Measurements from ENCODE around the gene KIAA1191. TPM values are rescaled to one million over a fixed set of nuclear protein-coding genes. Genes with fewer than 3 reads are reported as not detected.

The KIAA1191 gene
- total RNA-seq, 1 donor from 2014 or later = 88.0 TPM

DNA sequence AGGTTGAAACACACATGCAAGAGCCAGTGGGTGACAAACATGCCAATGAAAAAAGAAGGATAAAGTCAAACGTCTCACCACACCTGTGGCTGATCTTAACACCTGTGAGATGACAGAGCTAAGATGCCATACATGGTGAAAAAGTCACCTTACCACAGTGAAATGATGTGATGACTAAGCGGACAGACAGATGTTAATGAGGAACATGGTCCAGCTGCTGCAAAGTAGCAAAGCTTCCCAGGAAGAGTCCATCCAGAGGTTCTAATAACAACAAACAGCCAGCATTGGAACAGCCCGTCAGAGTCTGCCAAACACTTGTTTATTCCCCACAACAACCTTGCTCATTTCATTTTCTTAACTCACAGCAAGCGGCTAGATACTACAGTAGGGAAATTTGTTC, 1.9 kb downstream of the KIAA1191 start:
- Mint-ChIP-seq H3K9me3 (no peaks in the 10 kb centered on the region), H3K27me3 (peaks cover 11% of the 10 kb centered on the region), H3K4me3 (peak overlapping the region; percentile 85), H3K4me1 (ENCODE audit: unreplicated experiment) (peaks cover 16% of the 10 kb centered on the region), H3K27ac (no peak overlapping the region), H3K36me3 (peaks cover 16% of the 10 kb centered on the region)
- no peak for DNase-seq (ENCODE audit: extremely low spot score, unreplicated experiment)
- TF ChIP-seq, protein P1, sequence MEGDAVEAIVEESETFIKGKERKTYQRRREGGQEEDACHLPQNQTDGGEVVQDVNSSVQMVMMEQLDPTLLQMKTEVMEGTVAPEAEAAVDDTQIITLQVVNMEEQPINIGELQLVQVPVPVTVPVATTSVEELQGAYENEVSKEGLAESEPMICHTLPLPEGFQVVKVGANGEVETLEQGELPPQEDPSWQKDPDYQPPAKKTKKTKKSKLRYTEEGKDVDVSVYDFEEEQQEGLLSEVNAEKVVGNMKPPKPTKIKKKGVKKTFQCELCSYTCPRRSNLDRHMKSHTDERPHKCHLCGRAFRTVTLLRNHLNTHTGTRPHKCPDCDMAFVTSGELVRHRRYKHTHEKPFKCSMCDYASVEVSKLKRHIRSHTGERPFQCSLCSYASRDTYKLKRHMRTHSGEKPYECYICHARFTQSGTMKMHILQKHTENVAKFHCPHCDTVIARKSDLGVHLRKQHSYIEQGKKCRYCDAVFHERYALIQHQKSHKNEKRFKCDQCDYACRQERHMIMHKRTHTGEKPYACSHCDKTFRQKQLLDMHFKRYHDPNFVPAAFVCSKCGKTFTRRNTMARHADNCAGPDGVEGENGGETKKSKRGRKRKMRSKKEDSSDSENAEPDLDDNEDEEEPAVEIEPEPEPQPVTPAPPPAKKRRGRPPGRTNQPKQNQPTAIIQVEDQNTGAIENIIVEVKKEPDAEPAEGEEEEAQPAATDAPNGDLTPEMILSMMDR (conservative IDR thresholded peaks at IDR 0.05) = no peak

DNA sequence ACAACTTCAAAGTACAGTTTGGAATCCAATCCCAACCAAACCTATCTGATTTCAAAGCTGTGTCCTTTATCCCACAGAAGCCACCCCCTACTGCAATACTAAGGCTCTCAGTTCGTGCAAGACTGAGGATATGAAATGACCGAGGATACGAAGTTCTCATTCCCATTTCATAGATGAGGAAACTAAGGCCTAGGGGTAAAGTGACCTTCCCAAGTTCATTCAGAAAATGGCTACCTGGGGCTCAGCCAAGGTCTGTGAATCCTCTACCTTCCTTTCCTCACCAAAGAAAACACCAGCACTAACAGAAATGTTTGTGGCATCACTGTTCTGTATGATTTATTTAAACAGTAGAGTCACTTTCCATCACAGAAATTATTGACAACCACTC, 5.4 kb downstream of the KIAA1191 start:
- H3K36me3 Mint-ChIP-seq = peaks cover 27% of the 10 kb centered on the region
- H3K4me3 Mint-ChIP-seq = no peak overlapping the region
- no peaks in the 10 kb centered on the region for H3K27me3 Mint-ChIP-seq

DNA sequence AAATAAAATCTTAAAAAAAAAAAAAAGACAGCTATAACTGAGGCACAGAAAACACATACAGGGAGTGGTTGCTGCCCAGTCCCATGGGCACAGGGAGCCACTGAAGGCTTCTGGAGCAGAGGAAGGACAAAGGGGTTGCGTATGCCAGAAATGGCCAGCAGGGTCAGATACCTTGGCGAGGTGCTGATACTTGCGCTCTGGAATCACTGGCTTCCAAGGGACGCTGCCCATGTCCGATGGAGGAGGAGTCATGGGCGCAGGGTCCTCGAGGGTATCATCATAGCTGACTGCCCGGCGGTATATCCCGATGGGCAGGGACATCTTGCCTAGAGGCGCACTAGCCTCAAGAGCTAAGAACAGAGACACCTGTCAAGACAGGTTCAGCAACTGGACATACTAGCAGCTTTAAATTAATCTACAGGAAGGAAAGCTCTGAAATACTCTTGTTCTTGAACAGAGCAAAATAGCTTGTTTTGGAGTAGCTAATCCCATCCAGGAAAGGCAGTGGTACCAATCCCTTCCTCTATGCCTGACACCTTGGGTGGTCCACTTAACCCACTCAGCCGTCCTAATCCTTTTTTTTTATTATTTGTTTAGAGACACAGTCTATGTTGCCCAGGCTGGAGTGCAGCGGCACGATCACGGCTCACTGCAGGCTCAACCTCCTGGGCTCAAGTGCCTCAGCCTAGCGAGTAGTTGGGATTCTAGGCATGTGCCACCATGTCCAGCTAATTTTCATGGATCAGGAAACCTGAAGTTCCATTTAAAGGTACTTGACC, 6.0 kb downstream of the KIAA1191 start:
- TF ChIP-seq, protein P1 (conservative IDR thresholded peaks at IDR 0.05) = peak; percentile 56
- Mint-ChIP-seq H3K4me3 (no peak overlapping the region), H3K27me3 (no peaks in the 10 kb centered on the region), H3K27ac (no peak overlapping the region), H3K9me3 (no peaks in the 10 kb centered on the region), H3K4me1 (ENCODE audit: unreplicated experiment) (peaks cover 13% of the 10 kb centered on the region), H3K36me3 (peaks cover 30% of the 10 kb centered on the region)
- DNase-seq (ENCODE audit: extremely low spot score, unreplicated experiment) = no peak

More for the DNA sequence above, 5.4 kb downstream of the KIAA1191 start:
- Mint-ChIP-seq H3K4me1 (ENCODE audit: unreplicated experiment) (peaks cover 13% of the 10 kb centered on the region), H3K9me3 (no peaks in the 10 kb centered on the region), H3K27ac (no peak overlapping the region)
- no peak for DNase-seq (ENCODE audit: extremely low spot score, unreplicated experiment)
- TF ChIP-seq, protein P1 (conservative IDR thresholded peaks at IDR 0.05) = no peak

DNA sequence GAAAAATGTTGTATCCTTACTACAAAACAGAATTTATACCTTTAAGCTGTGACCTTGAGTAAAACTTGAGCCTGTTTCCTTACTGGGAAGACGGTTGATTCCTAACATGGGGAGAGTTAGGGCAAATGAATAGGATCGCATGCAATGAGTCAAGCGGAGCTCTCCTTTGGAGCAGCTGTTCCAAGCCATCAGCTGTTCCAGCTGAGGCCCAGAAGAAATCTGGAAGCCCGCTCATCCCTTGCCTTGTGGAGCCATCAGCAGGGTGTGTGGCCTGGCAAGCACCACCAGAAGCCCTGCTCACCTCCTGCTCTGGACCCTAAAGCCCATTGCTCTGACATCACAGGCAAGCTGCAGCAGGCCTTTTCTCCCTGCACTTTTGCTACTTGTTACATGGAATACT, 8.0 kb downstream of the KIAA1191 start:
- DNase-seq (ENCODE audit: extremely low spot score, unreplicated experiment) = no peak
- Mint-ChIP-seq H3K36me3 (peaks cover 48% of the 10 kb centered on the region), H3K4me3 (no peak overlapping the region), H3K27ac (no peak overlapping the region), H3K9me3 (no peaks in the 10 kb centered on the region), H3K4me1 (ENCODE audit: unreplicated experiment) (peaks cover 7% of the 10 kb centered on the region), H3K27me3 (no peaks in the 10 kb centered on the region)
- TF ChIP-seq, protein P1 (conservative IDR thresholded peaks at IDR 0.05) = no peak

DNA sequence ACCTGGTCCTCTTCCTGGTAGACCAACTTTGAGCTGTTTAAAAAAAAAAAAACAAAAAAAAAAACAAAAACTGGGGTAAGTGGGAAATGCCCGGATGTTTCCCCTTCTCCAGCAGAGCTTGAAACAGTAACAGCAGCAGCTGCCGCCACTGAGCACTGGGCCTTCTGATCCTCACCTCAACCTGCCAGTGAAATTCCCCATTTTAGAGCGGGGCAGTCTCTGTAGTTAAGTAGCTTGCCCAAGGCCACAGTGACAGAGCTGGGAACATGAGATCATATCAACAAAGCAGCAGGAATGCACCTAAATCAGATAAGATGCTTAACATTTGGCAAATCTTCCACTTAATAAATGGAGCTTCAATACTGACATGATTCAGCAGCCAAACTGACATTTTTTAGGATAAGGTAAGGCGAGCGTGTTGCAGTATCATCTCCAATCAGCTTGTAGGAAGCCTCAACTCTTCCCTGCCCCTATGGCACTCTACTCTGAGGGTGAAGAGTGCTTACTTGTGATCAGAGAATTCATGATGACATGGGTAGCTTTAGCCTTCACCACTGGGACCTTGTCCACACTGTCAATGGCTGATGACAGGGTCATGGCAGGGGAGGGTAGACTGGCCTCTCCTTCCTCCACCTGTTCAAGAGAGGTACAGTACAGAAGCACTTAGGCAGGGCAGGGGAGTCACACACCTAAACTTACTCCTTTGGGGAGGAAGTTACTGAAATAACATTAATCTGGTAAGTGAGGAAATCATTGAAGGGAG, 9.3 kb downstream of the KIAA1191 start:
- H3K9me3 Mint-ChIP-seq = no peaks in the 10 kb centered on the region

More for the DNA sequence above, 9.3 kb downstream of the KIAA1191 start:
- Mint-ChIP-seq H3K27ac (no peak overlapping the region), H3K36me3 (peaks cover 48% of the 10 kb centered on the region), H3K4me3 (no peak overlapping the region), H3K4me1 (ENCODE audit: unreplicated experiment) (peaks cover 7% of the 10 kb centered on the region), H3K27me3 (no peaks in the 10 kb centered on the region)
- no peak for DNase-seq (ENCODE audit: extremely low spot score, unreplicated experiment)
- TF ChIP-seq, protein P1 (conservative IDR thresholded peaks at IDR 0.05) = no peak
